GM12801 (cell line): Measurements from ENCODE around the gene CAMTA1.

Source experiments
- CTCF ChIP-seq: IDR thresholded peaks from one replicate; pipeline ENCODE4 v1.5.1; 2011; ENCODE audit warnings: control low read depth; ENCODE audit not compliant: insufficient read length; ENCODE audit errors: extremely low read depth

CAMTA1 gene

GRCh38 chr1:7483634-7484383 lies 698.6 kb downstream of the CAMTA1 start:
- no peak for TF ChIP-seq CTCF

GRCh38 chr1:7485086-7485780 lies 700.0 kb downstream of the CAMTA1 start:
- no peak for TF ChIP-seq CTCF

GRCh38 chr1:7485826-7486225 lies 700.6 kb downstream of the CAMTA1 start:
- TF ChIP-seq CTCF = no peak

DNA sequence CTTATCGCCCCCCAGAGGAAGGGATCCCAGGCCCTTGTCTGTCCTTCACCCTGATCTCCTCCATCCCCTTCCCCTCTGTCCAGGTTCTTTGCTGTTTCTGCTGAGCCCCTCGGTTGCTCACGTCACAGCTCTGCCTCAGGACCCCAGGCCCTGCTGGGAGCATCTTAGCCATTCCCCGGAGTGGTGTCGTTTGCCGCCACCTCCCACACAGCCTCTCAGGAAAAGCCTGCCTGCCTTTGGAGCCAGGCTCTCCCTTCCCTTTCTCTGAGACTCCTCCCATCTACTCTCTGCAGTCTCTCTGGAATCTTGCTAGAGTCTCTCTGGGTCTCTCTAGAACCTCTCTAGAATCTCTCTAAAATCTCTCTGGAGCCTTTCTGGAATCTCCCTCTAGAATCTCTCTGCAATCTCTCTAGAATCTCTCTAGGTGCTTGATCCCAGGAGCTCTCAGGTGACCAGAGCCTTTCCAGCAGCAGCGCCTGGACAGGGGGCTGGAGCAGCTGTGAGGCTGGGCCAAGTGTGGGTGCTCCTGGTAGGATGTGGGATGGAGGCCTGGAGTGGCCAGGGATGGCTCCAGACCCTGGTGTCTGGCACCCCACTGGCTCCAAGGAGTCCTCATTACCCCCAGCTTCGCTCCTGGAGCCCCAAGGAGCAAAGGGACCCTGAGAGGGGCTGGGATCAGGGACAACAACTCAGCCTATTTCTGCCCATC lies 702.7 kb downstream of the CAMTA1 start:
- no peak for TF ChIP-seq CTCF

DNA sequence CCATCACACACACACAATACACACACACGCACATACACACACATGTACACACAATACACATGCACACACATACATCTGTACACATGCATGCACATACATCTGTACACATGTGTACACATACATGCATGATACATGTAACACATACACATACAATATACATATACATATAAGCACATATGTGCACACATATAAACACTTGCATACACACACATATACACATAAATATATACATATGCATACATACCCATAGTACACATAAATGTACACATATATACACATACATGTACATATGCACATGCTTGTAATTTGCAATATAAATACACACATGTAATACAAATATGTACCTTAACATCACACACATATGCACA lies 703.2 kb downstream of the CAMTA1 start:
- TF ChIP-seq CTCF = no peak

DNA sequence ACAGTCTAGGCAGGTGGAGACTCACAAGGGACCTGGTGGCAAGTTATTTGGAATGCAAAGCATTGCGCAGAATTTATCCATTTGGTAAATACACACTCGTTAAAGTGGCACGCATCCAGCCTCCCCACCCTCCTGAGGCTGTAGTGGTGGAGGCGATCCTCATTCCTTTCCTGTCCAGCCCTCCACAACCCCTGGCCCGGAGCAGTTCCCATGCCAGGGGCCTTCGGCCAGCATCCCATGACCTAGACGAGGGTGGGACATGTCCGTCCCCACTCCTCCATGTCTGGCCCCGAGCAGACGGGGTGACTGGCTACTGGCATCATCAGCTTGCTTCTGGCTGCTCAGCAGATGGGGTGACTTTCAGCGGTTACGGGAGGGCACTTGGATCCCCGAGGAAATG lies 704.3 kb downstream of the CAMTA1 start:
- no peak for TF ChIP-seq CTCF

DNA sequence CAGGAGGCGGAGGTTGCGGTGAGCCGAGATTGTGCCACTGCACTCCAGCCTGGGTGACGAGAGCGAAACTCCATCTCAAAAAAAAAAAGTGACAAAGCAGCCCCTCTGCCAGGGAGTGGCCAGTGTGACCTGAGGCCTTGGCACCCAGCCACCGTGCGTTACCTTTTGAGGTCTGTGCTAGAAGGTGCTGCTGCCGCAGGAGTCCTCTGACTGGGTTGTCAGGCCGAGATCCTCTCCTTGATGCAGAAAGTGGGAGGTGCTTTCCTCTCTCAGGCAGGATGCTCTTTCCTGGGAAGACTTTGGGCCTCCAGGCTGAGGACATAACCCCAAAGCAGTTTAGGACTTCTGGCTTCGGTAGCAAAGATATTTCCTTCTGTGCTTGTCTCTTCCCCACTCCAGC lies 705.3 kb downstream of the CAMTA1 start:
- TF ChIP-seq CTCF = no peak
